Stomach smooth muscle (tissue), 2 donors: ENCODE results near the gene SIPA1.

ENCODE experiments used
- H3K27ac ChIP-seq: one replicate; pipeline ENCODE4 v1.7.0; 2013; ENCODE audit warnings: mild to moderate bottlenecking, low read length, inconsistent platforms
- H3K27me3 ChIP-seq, 2 donors: one replicate each; pipeline ENCODE4 v1.7.0; 2013; ENCODE audit warnings: low read length in 2 of 2; ENCODE audit not compliant: insufficient read depth in 2 of 2, control insufficient read depth in 1 of 2
- H3K36me3 ChIP-seq, 2 donors: one replicate each; pipeline ENCODE4 v1.7.0; 2013; ENCODE audit warnings: low read length in 2 of 2; ENCODE audit not compliant: control insufficient read depth in 2 of 2, insufficient read depth in 2 of 2
- H3K4me1 ChIP-seq: one replicate; pipeline ENCODE4 v1.7.0; 2013; ENCODE audit warnings: low read length; ENCODE audit not compliant: control insufficient read depth, insufficient read depth
- H3K4me3 ChIP-seq, 2 donors: one replicate each; pipeline ENCODE4 v1.7.0; 2013; ENCODE audit warnings: low read length in 2 of 2
- H3K9ac ChIP-seq, 2 donors: one replicate each; pipeline ENCODE4 v1.7.0; 2013; ENCODE audit warnings: low read length in 2 of 2, mild to moderate bottlenecking in 1 of 2
- H3K9me3 ChIP-seq, 2 donors: one replicate each; pipeline ENCODE4 v1.7.0; 2013; ENCODE audit warnings: low read length in 2 of 2; ENCODE audit not compliant: control insufficient read depth in 2 of 2
- donor health status: healthy.
- donor health status: Pancreatic carcinoma.

Gene SIPA1

DNA sequence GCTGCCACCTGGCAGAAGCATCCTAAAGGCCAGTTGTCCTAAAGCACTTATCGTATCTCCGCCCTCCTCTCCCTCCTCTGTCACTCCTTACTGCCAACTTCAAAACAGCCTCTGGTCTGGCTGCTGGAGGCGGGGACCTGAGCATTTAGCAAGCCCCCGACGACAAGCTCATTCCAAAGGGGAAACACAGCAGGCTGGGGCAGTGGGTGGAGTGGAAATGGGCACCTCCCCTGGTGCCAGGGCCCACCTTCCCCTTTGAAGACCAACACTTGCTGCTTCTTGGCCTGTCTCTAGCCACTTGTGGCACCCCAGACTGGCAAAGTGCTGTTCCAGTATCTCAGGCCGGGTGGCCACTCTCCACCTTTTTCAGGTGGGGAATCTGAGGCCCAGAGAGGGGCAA lies 27.5 kb upstream of the SIPA1 start:
- peaks cover 71% of the 10 kb centered on the region for H3K4me1 ChIP-seq
- H3K9me3 ChIP-seq, result no peaks in the 10 kb centered on the region
- H3K27me3 ChIP-seq, result no peaks in the 10 kb centered on the region
- peaks cover 11 to 20% of the 10 kb centered on the region in 2 donors for H3K36me3 ChIP-seq
- peak overlapping the region in 1 of 2 donors; percentile 40 for H3K9ac ChIP-seq
- H3K27ac ChIP-seq, result peak overlapping the region; percentile 58
- H3K4me3 ChIP-seq, result no peak overlapping the region

DNA sequence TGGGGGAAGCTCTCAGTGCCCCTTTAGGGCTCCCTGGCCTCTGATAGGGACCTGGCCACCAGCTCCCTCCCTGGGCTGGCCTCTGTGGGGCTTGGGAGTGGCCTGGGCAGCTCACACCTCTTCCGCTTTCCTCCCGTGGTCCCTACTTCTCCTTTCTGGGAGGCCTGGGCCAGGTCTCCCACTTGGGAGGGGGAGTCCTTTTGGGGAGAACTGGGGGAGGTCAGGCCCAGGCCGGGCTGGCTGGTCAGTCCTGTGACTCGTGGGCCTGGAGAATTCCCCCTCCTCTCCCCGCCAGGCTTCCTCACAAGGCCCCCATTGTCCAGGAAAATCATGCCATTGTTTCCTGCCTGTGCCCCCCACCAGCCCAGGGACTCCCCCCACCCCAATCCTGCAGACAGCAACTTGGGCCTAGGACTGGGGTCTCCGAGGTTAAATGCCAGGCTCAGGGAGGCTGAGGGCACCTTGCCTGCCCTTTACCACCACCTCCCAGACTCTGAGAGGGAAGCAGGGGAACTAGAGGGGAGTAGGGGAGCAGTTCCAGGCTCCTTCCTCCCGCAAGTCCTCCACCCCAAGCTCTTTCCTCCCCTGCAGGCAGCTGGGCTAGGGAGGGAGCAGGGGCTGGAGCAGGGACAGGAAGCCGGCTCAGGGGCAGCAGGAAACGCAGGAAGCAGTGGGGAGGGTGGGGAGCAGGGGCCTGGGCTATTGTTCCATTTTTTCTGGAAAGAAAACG lies 26.7 kb upstream of the SIPA1 start:
- Histone ChIP-seq H3K27me3 (no peaks in the 10 kb centered on the region), H3K4me3 (peak overlapping the region in 1 of 2 donors; percentile 96), H3K4me1 (peaks cover 72% of the 10 kb centered on the region), H3K36me3 (peaks cover 8 to 16% of the 10 kb centered on the region in 2 donors), H3K27ac (peak overlapping the region; percentile 58), H3K9ac (peak overlapping the region in 1 of 2 donors; percentile 40), H3K9me3 (no peaks in the 10 kb centered on the region)

DNA sequence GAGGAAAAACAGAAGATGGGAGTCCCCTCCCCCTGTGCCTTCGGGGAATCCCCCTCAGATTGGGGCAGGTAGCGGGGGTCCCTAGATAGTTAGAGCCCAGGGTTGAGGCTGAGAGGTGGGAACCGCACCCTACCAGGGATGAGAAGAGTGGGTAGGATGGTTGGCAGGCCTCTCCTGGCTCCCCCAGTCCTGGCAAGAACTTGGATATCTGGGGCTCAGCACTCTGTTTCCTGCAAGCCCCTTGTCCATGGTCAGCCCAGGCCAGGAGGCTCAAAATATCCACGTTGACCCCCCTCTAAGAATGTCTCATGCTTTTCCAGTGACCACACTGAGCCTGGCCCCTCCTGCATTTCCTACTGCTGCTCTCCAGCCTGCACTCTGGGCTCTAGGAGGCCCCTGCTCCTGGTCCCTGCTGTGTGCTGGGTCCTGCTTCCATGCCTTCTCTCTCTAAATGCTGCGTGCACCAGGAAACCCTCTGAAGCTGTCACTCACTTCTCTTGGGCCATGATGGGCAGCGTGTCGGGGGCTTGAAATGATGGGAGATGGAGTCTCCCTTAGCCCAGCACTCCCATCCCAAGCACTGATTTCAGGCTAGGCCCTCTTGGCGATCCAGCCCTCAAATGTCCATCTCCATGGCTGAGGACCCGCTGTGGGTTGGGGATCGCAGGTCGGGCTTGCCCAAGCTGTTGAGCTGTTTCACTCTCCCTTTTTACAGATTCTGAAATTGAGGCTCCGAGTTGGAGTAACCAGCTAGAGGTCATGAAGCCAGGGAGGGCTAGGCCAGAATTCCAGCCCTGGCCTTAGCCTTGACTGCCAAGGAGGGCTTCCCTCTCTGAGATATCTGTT lies 25.9 kb upstream of the SIPA1 start:
- peaks cover 8 to 16% of the 10 kb centered on the region in 2 donors for H3K36me3 ChIP-seq
- peak overlapping the region; percentile 15 to 42 for H3K9ac ChIP-seq
- peaks cover 75% of the 10 kb centered on the region for H3K4me1 ChIP-seq

DNA sequence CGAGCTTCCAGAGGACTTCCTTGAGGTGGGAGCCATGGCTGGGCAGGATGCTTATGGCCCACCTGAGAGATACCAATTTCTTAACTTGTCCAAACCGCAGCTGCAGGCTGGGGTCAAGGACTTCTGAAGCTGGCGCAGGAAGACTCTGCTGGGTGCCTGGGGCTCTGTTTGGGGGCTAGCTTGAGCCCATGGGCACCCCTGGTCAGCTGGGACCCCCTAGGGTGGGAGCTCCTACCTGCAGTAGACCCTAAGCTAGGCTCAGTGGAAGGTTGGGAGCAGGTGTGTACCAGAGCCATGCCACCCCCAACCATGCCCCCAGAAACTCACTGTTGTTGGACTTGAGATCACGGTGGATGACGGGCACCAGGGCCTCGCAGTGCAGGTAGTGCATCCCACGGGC lies 25.2 kb upstream of the SIPA1 start:
- Histone ChIP-seq H3K4me3 (peak overlapping the region; percentile 85 to 96), H3K4me1 (peaks cover 75% of the 10 kb centered on the region), H3K9me3 (no peaks in the 10 kb centered on the region), H3K36me3 (peaks cover 8 to 18% of the 10 kb centered on the region in 2 donors), H3K27me3 (no peaks in the 10 kb centered on the region), H3K27ac (peak overlapping the region; percentile 87), H3K9ac (peak overlapping the region; percentile 42 to 49)

More for the DNA sequence above, 25.9 kb upstream of the SIPA1 start:
- H3K4me3 ChIP-seq, result peak overlapping the region; percentile 85 to 96
- H3K27ac ChIP-seq, result peak overlapping the region; percentile 87
- no peaks in the 10 kb centered on the region for H3K9me3 ChIP-seq
- no peaks in the 10 kb centered on the region for H3K27me3 ChIP-seq

DNA sequence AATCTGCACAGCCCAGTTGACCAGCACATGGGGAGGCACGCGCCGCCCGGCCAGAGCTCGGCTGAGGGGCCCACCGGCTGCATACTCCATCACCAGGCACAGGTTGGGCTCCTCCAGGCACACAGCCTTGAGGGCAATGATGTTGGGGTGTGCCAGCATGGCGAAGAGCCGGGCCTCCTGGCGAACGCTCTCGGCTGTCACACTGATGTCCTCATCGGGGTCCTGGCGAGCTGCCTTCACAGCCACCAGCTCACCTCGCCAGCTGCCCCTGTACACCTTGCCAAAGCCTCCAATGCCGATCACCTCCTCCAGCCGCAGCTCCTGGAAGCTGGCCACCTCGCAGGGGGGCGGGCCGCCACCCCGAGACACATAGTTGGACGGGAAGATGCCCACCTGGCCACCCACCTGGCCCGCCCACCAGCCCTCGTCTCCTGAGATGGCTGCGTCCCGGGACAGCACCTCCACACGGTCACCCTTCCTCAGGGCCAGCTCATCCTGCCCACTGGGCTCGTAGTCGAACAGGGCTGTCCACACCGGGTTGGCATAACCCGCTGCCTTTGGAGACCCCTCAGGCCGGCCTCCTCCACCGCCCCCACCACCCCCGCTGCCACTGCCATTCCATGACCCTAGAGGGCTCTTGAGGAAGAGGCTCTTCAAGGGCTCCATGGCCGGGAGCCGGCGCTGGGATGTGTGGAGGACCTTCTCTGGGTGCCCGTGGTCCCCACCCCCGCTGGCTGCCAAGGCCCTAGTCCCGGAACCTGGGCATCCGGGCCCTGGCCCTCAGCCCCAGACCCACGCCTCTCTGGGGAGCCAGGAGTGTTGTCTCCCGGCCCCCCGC lies 24.6 kb upstream of the SIPA1 start:
- no peaks in the 10 kb centered on the region for H3K27me3 ChIP-seq
- no peaks in the 10 kb centered on the region for H3K9me3 ChIP-seq
- H3K36me3 ChIP-seq, result peaks cover 12 to 22% of the 10 kb centered on the region in 2 donors
- peak overlapping the region; percentile 87 for H3K27ac ChIP-seq
- H3K4me1 ChIP-seq, result peaks cover 69% of the 10 kb centered on the region
- H3K4me3 ChIP-seq, result peak overlapping the region; percentile 85 to 96
- H3K9ac ChIP-seq, result peak overlapping the region; percentile 75 to 86

DNA sequence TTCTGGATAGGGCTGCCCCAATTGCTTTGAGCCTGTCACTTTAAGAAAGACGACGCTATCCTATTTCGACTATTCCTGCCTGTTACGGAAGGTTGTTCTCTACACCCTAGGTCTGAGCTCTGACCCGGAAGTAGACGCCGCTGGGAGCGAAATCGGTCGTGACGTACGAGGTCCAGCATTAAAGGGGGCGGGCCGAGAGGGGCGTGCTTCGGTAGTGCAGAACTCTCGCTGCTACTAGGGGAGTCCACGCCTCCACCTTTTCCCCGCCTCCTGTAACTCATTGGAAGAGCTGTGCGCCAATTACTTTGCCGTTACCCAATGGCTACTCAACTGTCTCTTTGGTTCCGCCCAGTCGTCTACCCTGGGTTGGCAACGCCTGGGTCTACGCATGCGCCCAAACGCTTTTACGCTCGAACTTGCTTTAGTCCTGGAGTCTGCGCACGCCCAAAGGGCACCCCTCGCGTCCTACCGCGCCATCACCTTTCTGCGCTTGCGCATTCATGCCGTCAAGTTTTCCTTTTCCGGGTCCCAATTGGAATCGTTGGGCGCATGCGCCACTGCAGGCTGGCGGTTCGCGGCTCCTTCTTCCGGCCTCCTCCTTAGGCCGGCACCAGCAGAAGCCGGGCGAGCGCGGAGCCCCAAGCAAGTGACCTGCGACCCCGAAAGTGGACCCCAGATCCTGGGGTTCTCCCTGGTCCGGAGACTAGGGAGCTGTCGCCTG lies 22.5 kb upstream of the SIPA1 start, which contains the start of gene PCNX3:
Gene PCNX3 (plus strand): TSS at position 548 of the 721 bp plus-strand sequence. CDS start 536 bp downstream, outside the sequence.
- H3K4me3 ChIP-seq, result peak within 1 kb of the TSS; percentile 85 to 96
- H3K36me3 ChIP-seq, result peaks cover 19 to 30% of the 10 kb centered on the region in 2 donors
- H3K4me1 ChIP-seq, result peaks cover 54% of the 10 kb centered on the region
- peak within 1 kb of the TSS; percentile 78 to 89 for H3K9ac ChIP-seq
- peak within 1 kb of the TSS; percentile 87 for H3K27ac ChIP-seq
- H3K27me3 ChIP-seq, result no peaks in the 10 kb centered on the region
- H3K9me3 ChIP-seq, result no peaks in the 10 kb centered on the region

DNA sequence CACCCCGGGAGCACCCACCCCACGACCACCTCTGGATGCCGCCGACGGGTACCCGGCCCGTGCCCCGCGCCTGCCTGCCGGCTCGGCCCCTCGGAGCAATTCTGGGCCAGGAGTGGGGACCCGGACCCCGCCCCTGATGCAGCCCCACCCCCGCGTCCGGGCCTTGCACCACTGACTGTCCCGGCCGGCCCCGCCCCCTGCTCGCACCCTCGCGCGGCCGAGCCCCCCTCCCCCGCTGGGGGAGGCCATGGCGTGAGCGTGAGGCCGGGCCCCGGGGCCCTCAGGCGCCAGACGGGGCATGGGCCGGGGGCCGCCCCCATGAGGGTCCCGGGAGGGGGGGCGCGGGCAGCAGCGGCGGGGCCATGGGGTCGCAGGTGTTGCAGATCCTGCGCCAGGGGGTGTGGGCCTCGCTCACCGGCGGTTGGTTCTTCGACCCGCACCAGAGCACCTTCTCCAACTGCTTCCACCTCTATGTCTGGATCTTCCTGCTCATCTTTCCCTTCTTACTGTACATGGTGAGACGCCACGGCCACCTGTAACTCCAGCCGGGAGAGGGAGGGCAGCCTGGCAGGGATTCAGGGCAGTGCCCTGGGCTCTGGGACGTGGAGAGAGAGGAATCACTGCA lies 21.8 kb upstream of the SIPA1 start:
- H3K9ac ChIP-seq, result peak overlapping the region; percentile 78 to 80
- no peaks in the 10 kb centered on the region for H3K27me3 ChIP-seq
- peak overlapping the region; percentile 71 to 96 for H3K4me3 ChIP-seq
- H3K9me3 ChIP-seq, result no peaks in the 10 kb centered on the region
- peak overlapping the region; percentile 87 for H3K27ac ChIP-seq
- H3K36me3 ChIP-seq, result peaks cover 19 to 28% of the 10 kb centered on the region in 2 donors
- peaks cover 48% of the 10 kb centered on the region for H3K4me1 ChIP-seq

DNA sequence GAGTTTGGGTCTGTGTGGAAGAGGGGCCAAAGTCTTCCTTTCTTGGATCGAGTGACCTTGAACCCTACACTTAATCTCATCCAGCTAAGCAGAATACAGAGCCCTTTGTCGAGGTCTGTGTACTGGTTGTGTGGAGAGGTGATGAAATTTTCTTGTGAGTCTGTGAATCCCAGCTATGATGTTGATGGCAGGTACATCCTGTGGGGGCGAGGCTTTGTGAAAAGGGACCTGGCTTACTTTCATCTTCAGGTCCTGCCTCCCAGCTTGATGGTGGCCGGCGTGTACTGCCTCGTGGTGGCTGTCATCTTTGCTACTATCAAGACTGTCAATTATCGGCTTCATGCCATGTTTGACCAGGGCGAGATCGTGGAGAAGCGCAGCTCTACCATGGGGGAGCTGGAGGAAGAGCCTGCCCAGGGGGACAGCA lies 21.3 kb upstream of the SIPA1 start:
- H3K4me3 ChIP-seq, result peak overlapping the region; percentile 71 to 96
- H3K27me3 ChIP-seq, result no peaks in the 10 kb centered on the region
- peak overlapping the region; percentile 41 for H3K27ac ChIP-seq
- H3K9me3 ChIP-seq, result no peaks in the 10 kb centered on the region
- peaks cover 43% of the 10 kb centered on the region for H3K4me1 ChIP-seq
- peaks cover 19 to 33% of the 10 kb centered on the region in 2 donors for H3K36me3 ChIP-seq
- peak overlapping the region; percentile 78 to 80 for H3K9ac ChIP-seq

DNA sequence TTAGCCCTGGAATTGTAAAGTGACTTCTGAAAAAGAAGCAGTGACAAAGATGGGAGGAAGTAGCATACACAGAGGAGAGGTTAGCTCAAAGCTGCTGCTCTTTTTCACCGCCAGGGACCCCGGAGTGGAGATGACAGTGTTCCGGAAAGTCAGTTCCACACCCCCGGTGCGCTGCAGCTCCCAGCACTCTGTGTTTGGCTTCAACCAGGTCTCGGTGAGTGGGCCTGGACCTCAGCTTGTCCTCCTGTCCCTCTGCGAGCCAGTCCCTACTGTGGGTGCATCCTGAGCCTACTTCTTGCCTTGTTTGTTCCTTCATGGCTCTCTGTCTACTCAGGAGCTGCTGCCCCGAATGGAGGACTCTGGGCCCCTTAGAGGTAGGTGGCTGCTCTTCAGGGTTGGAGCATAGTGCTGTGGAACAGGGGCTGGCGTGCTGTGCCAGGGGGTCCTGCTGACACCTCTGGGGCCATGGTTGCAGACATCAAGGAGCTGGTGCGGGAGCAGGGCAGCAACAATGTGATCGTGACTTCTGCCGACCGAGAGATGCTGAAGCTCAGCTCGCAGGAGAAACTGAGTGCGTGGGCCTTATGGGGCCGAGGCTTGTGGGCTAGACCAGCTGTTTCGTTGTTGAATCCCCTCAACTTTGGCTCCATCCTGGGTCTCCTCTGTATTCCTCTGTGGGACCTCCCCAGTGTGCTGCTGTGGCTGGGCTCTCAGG lies 20.6 kb upstream of the SIPA1 start:
- peak overlapping the region in 1 of 2 donors; percentile 78 for H3K9ac ChIP-seq

More for the DNA sequence above, 20.6 kb upstream of the SIPA1 start:
- Histone ChIP-seq H3K27ac (no peak overlapping the region), H3K4me1 (peaks cover 36% of the 10 kb centered on the region), H3K4me3 (no peak overlapping the region), H3K9me3 (no peaks in the 10 kb centered on the region), H3K27me3 (no peaks in the 10 kb centered on the region), H3K36me3 (peaks cover 14 to 35% of the 10 kb centered on the region in 2 donors)
